ENCODE data around the gene MUC16.
A peak's percentile ranks its signal among the peaks of the same experiment; 100 is the strongest.

Gene MUC16

DNA sequence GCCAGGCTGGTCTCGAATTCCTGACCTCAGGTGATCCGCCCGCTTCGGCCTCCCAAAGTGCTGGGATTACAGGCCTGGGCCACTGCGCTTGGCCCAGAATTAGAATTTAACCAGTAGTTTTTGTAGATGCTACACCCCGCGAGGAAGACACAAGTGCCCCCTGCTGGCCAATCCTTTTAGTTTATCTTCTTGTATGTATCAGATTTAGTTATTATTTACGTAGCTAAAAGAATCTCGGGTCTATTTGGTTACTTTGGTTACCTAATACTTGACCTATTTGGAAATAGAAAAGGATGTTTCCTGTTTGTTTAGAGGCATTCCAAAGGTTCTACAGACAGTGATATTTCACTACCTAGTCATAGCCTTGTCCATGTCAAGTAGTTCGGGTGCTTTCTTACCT, 22.0 kb downstream of the MUC16 start:
- TF ChIP-seq, protein P1, sequence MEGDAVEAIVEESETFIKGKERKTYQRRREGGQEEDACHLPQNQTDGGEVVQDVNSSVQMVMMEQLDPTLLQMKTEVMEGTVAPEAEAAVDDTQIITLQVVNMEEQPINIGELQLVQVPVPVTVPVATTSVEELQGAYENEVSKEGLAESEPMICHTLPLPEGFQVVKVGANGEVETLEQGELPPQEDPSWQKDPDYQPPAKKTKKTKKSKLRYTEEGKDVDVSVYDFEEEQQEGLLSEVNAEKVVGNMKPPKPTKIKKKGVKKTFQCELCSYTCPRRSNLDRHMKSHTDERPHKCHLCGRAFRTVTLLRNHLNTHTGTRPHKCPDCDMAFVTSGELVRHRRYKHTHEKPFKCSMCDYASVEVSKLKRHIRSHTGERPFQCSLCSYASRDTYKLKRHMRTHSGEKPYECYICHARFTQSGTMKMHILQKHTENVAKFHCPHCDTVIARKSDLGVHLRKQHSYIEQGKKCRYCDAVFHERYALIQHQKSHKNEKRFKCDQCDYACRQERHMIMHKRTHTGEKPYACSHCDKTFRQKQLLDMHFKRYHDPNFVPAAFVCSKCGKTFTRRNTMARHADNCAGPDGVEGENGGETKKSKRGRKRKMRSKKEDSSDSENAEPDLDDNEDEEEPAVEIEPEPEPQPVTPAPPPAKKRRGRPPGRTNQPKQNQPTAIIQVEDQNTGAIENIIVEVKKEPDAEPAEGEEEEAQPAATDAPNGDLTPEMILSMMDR (IDR thresholded peaks at IDR 0.05) = peak; percentile 38

DNA sequence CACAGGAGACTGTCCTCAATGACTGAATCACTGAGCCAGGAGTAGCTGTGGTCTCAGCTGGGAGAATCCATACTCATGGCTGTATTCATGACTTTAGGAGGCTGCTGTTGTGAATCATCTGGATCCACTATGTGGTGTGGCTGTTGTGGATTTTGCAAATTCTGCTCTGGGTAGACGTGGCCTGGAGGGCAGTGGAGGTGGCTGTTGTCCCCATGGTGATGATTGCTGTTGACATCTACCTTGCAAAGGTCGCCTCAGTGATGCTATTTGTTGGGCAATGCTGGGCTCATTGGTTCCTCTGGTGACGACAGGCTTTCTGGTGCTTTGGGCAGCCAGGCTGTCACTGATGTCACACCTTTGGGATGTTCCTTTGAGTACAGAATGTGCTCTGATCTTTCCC, 23.9 kb downstream of the MUC16 start:
- TF ChIP-seq, protein P1 (IDR thresholded peaks at IDR 0.05) = no peak

DNA sequence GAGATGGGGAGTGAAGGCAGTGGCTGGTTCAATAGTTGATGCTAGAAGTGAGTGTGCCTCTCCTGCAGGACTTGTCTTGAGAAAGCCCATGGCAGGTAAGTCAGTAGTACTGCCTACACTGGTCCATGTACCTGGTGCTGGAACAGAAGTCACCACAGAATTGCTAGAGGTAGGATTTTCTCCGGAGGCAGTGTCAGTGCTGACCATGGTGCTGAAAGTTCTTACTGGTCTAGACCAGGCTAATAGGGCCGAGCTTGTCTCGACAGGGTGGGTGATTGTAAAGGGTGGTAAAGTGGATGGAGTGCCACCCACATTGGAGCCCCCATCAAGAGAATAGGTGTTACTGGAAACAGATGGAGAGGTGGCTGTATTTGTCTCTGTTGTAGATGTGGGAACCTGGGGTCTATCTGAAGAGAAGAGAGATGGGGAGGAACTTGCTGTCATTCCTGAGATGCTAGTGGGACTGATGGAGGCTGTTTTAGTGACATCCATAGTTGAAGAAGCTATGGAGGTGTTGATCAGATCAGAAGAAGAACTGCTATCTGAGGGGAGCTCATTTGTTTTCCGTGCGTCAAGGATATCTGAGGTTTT, 36.6 kb downstream of the MUC16 start:
- TF ChIP-seq, protein P1 (IDR thresholded peaks at IDR 0.05) = no peak

DNA sequence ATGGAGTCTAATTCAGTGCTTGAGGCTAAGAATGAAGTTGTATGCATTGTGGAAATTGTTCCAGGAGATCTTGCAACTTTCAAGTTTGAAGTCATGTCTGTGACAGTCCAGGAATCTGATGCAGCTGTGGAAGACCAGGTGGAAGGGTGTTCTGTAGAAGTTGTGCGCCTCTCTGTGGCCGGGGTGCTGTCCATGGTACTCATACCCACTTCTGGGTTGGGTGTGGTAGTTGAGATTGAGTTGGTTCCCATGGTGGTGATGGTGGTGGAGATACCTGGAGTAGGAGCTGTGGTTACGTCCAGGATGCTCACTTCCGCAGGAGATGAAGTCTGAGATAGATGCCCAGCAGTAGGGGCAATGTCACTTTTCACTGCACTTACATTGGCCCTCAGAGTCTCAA, 44.3 kb downstream of the MUC16 start:
- TF ChIP-seq, protein P1 (IDR thresholded peaks at IDR 0.05) = no peak
